ENCODE results near the gene RGS10. TPM values are rescaled to one million over a fixed set of nuclear protein-coding genes. Genes with fewer than 3 reads are reported as not detected.

The RGS10 gene
- total RNA-seq (2021) (16.6 and 18.4 TPM in 2 replicates), Bru-seq, nascent RNA (percentile 47 among the genes with signal in this experiment), BruChase-seq, experiment 1, labeled RNA remaining after a 2-hour chase (percentile 49 among the genes with signal in this experiment), BruChase-seq, experiment 2, labeled RNA remaining after a 6-hour chase (percentile 54 among the genes with signal in this experiment)
- long read RNA-seq, transcript RGS10-202 (5 exons, 804 nt), result major isoform, 20 of 22 reads
- long read RNA-seq, partial matches to known transcripts, result 0 of 22 reads
- long read RNA-seq, other reads (novel, unspliced or antisense), result 2 of 22 reads

- H3K9me3 ChIP-seq (ENCODE audit: low read depth, low read length, poor library complexity, severe bottlenecking), result no peaks in the 10 kb centered on the region
- peak within 1 kb of the TSS; percentile 67 for H3K4me3 ChIP-seq (ENCODE audit: low read depth, low read length, poor library complexity, severe bottlenecking)
- intact Hi-C loops (cut with micrococcal nuclease; ENCODE audit: unreplicated experiment), result loop anchor here (5.0 kb wide), 1 partner anchor 335 kb away; the partner anchor contains the start of gene GRK5
- H3K27me3 ChIP-seq (replicated peaks; ENCODE audit: insufficient read depth, low read depth, low read length, poor library complexity), result no peaks in the 10 kb centered on the region
- no TSS peak for BruUV-seq (replicated peaks)
- H3K27ac ChIP-seq (ENCODE audit: low read depth, low read length, poor library complexity, severe bottlenecking), result peak within 1 kb of the TSS; percentile 77
- ChIA-PET POLR2A (ENCODE audit: low non-redundant PET) (no interaction called here), CTCF (no interaction called here)
- H3K36me3 ChIP-seq (ENCODE audit: insufficient read depth, low read length, poor library complexity, severe bottlenecking), result no peaks in the 10 kb centered on the region
- H3K4me1 ChIP-seq (ENCODE audit: insufficient read depth, low read length, poor library complexity, severe bottlenecking), result peaks cover 42% of the 10 kb centered on the region
- TF ChIP-seq EZH2 (IDR thresholded peaks at IDR 0.05; ENCODE audit: borderline replicate concordance, low read depth, low read length, poor library complexity, severe bottlenecking) (no peak), CTCF (conservative IDR thresholded peaks at IDR 0.05; ENCODE audit: low read depth, low read length) (no peak)
- peak; percentile 82 for DNase-seq (ENCODE audit: low spot score)
Measured at GRCh38 chr10:119542357-119542987, at the start of gene RGS10. Gene RGS10, minus strand, starts transcription at chr10:119542719. Its CDS starts 81 bp downstream, at chr10:119542638.

- ChIA-PET CTCF (no interaction called here), POLR2A (ENCODE audit: low non-redundant PET) (no interaction called here)
- TF ChIP-seq EZH2 (IDR thresholded peaks at IDR 0.05; ENCODE audit: borderline replicate concordance, low read depth, low read length, poor library complexity, severe bottlenecking) (no peak), CTCF (conservative IDR thresholded peaks at IDR 0.05; ENCODE audit: low read depth, low read length) (no peak)
- no TSS peak for BruUV-seq (replicated peaks)
- intact Hi-C loops (cut with micrococcal nuclease; ENCODE audit: unreplicated experiment), result no loop called here
- no peak overlapping the region for H3K4me3 ChIP-seq (ENCODE audit: low read depth, low read length, poor library complexity, severe bottlenecking)
- peaks cover 15% of the 10 kb centered on the region for H3K4me1 ChIP-seq (ENCODE audit: insufficient read depth, low read length, poor library complexity, severe bottlenecking)
- DNase-seq (ENCODE audit: low spot score), result no peak
- H3K36me3 ChIP-seq (ENCODE audit: insufficient read depth, low read length, poor library complexity, severe bottlenecking), result peaks cover 37% of the 10 kb centered on the region
- H3K27ac ChIP-seq (ENCODE audit: low read depth, low read length, poor library complexity, severe bottlenecking), result no peak overlapping the region
- H3K9me3 ChIP-seq (ENCODE audit: low read depth, low read length, poor library complexity, severe bottlenecking), result no peaks in the 10 kb centered on the region
- no peaks in the 10 kb centered on the region for H3K27me3 ChIP-seq (replicated peaks; ENCODE audit: insufficient read depth, low read depth, low read length, poor library complexity)
Measured at GRCh38 chr10:119588071-119588470, 45.6 kb upstream of the RGS10 start.

GRCh38 chr10:119578355-119578754 lies 35.8 kb upstream of the RGS10 start:
- Histone ChIP-seq H3K9me3 (ENCODE audit: low read depth, low read length, poor library complexity, severe bottlenecking) (no peaks in the 10 kb centered on the region), H3K4me1 (ENCODE audit: insufficient read depth, low read length, poor library complexity, severe bottlenecking) (peaks cover 12% of the 10 kb centered on the region), H3K4me3 (ENCODE audit: low read depth, low read length, poor library complexity, severe bottlenecking) (no peak overlapping the region), H3K27me3 (replicated peaks; ENCODE audit: insufficient read depth, low read depth, low read length, poor library complexity) (no peaks in the 10 kb centered on the region), H3K36me3 (ENCODE audit: insufficient read depth, low read length, poor library complexity, severe bottlenecking) (peaks cover 94% of the 10 kb centered on the region), H3K27ac (ENCODE audit: low read depth, low read length, poor library complexity, severe bottlenecking) (no peak overlapping the region)
- intact Hi-C loops (cut with micrococcal nuclease; ENCODE audit: unreplicated experiment), result no loop called here
- CTCF ChIA-PET, result interaction anchor here (0.6 kb wide), 1 partner anchor 52 kb away, joined by 3 read pairs; no protein-coding TSS in a partner anchor
- no TSS peak for BruUV-seq (replicated peaks)
- no peak for TF ChIP-seq CTCF (conservative IDR thresholded peaks at IDR 0.05; ENCODE audit: low read depth, low read length)
- no peak for TF ChIP-seq EZH2 (IDR thresholded peaks at IDR 0.05; ENCODE audit: borderline replicate concordance, low read depth, low read length, poor library complexity, severe bottlenecking)
- DNase-seq (ENCODE audit: low spot score), result no peak
- POLR2A ChIA-PET (ENCODE audit: low non-redundant PET), result no interaction called here
